Left kidney (tissue), 8 donors: ENCODE measurements around the gene CAMLG. TPM values are rescaled to one million over a fixed set of nuclear protein-coding genes. Genes with fewer than 3 reads are reported as not detected.
"Not testable (repeated sequence)": the region's sequence is repeated elsewhere in the genome, so short reads cannot be mapped to it uniquely, and the experiment has no call there.

Source experiments
- DNase-seq: peaks from one replicate; pipeline ENCODE4 v3.0.0-alpha.2; 2013
- long read RNA-seq, 8 donors: transcript quantifications; one replicate each; lab custom pipeline, GENCODE V29; 2026
- polyA plus RNA-seq: library from polyadenylated mRNA; unstranded; fragments of 120-200 nt; gene quantifications from one replicate; pipeline ENCODE4 v1.2.1, GENCODE V29; 2013; ENCODE audit not compliant: insufficient read length

The CAMLG gene
- polyA plus RNA-seq, result 64.7 TPM
- long read RNA-seq, donor 1, transcript CAMLG-202 (3 exons, 895 nt), result minor isoform, 5 of 83 reads
- long read RNA-seq, donor 1, transcript CAMLG-201 (4 exons, 2,221 nt), result major isoform, 15 of 83 reads
- long read RNA-seq, donor 1, partial matches to known transcripts, result 63 of 83 reads
- long read RNA-seq, donor 1, other reads (novel, unspliced or antisense), result 0 of 83 reads
- long read RNA-seq, donor 2, transcript CAMLG-202 (3 exons, 895 nt), result minor isoform, 12 of 56 reads
- long read RNA-seq, donor 2, transcript CAMLG-201 (4 exons, 2,221 nt), result major isoform, 26 of 56 reads
- long read RNA-seq, donor 2, partial matches to known transcripts, result 11 of 56 reads
- long read RNA-seq, donor 2, other reads (novel, unspliced or antisense), result 7 of 56 reads
- long read RNA-seq, donor 3, transcript CAMLG-201 (4 exons, 2,221 nt), result major isoform, 23 of 41 reads
- long read RNA-seq, donor 3, partial matches to known transcripts, result 15 of 41 reads
- long read RNA-seq, donor 3, other reads (novel, unspliced or antisense), result 0 of 41 reads
- long read RNA-seq, donor 4, partial matches to known transcripts, result 0 of 4 reads
- long read RNA-seq, donor 4, other reads (novel, unspliced or antisense), result 0 of 4 reads
- long read RNA-seq, donor 5, transcript CAMLG-201 (4 exons, 2,221 nt), result major isoform, 33 of 118 reads
- long read RNA-seq, donor 5, transcript CAMLG-202 (3 exons, 895 nt), result minor isoform, 11 of 118 reads
- long read RNA-seq, donor 5, partial matches to known transcripts, result 64 of 118 reads
- long read RNA-seq, donor 5, other reads (novel, unspliced or antisense), result 10 of 118 reads
- long read RNA-seq, donor 6, transcript CAMLG-202 (3 exons, 895 nt), result minor isoform, 11 of 86 reads
- long read RNA-seq, donor 6, transcript CAMLG-201 (4 exons, 2,221 nt), result major isoform, 14 of 86 reads
- long read RNA-seq, donor 6, partial matches to known transcripts, result 52 of 86 reads
- long read RNA-seq, donor 6, other reads (novel, unspliced or antisense), result 9 of 86 reads
- long read RNA-seq, donor 7, transcript CAMLG-202 (3 exons, 895 nt), result minor isoform, 9 of 71 reads
- long read RNA-seq, donor 7, transcript CAMLG-201 (4 exons, 2,221 nt), result major isoform, 19 of 71 reads
- long read RNA-seq, donor 7, partial matches to known transcripts, result 33 of 71 reads
- long read RNA-seq, donor 7, other reads (novel, unspliced or antisense), result 10 of 71 reads
- long read RNA-seq, donor 8, transcript CAMLG-201 (4 exons, 2,221 nt), result major isoform, 7 of 23 reads
- long read RNA-seq, donor 8, partial matches to known transcripts, result 14 of 23 reads
- long read RNA-seq, donor 8, other reads (novel, unspliced or antisense), result 0 of 23 reads

DNA sequence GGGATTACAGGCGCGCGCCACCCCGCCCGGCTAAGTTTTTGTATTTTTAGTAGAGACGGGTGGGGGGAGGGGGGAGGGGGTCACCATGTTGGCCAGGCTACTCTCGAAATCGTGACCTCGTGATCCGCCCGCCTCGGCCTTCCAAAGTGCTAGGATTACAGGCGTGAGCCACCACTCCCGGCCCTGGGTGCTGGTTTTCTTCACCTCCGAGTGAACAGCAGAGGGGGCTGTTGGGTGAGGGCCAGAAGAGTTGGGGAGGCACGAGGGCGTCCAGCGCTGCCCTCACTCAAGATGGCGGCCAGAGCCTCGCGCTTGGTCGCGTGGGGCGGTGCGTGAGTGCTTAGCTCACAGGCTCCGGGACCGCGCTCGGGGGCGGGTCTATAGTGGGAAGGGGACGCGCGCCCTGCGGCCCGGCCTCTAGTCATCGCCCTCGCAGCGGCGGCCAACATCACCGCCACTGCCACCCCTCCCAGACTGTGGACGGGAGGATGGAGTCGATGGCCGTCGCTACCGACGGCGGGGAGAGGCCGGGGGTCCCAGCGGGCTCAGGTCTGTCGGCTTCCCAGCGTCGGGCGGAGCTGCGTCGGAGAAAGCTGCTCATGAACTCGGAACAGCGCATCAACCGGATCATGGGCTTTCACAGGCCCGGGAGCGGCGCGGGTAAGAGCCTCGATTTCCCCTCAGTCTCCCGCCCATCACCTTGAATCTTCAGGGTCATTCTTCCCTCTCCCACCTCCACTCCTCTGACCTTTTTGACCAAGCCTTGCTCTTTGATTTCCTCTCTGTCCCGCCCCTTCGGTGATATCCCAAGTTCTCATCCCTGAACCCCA is at the start of gene CAMLG:
CAMLG (plus strand) TSS at position 416 of the 830 bp plus-strand sequence; CDS start at position 489, 73 bp downstream.
- peak; percentile 99 for DNase-seq

DNA sequence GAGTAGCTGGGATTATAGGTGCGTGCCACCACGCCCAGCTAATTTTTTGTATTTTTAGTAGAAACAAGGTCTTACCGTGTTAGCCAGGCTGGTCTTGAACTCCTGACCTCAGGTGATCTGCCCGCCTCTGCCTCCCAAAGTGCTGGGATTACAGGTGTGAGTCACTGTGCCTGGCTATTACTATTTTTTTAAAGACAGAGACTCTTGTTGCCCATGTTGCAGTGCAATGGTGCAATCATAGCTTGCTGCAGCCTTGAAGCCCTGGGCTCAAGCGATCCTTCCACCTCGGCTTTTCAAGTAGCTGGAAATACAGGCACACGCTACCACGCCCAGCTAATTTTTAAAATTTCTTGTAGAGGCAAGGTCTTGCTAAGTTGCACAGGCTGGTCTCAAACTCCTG is 48.2 kb upstream of the CAMLG start:
- DNase-seq, result not testable (repeated sequence)

DNA sequence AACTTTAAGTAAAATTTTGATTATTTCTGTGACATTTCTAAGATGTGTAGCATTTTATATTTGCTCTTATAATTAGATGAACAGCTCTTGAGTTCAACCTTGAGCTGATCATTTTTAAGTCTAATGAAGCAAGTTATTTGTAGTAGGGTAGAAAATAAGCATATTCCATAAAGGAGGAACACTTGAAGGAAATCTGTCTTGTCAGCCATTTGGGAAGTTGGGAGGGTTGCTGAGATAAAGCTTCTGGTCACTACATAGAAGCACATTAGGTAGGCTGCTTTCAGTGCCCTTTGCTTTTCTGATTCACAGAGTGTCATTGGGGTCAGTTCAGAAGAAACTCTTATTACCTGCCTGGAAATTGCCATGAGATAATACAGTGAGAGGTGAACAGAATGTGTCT is 45.6 kb upstream of the CAMLG start:
- DNase-seq, result no peak

DNA sequence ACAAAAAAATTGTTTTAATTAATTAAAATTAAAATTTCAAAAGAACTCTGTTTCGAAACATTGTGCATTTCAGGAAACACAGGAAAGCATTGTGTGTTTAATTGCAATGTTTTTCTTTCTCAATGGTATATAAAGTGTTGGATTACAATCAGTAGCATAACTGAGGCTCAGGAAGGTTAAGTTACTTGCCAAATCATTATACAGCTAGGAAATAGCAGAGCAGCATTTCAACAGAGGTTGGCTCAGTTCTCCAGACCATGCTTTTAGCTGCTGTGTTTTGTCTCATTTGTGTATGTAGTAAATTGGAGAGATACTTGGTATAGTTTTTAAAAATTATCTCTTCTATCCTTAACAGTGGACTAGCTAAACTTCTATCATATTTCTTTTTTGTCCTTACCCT is 30.0 kb upstream of the CAMLG start:
- DNase-seq, result no peak

DNA sequence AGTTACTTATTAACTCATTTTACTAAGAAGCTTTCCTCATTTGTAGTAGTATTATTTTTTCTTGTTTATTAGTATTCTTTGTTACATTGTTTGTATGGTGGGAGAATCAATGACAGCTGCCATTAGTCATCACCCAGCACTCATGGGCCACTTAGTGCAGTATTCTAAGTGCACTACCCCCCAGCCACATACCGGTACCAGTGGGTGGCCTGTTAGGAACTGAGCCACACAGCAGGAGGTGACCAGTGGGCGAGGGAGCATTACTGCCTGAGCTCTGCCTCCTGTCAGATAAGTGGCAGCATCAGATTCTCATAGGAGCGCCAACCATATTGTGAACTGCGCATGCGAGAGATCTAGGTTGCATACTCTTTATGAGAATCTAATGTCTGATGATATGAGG is 24.2 kb upstream of the CAMLG start:
- no peak for DNase-seq

DNA sequence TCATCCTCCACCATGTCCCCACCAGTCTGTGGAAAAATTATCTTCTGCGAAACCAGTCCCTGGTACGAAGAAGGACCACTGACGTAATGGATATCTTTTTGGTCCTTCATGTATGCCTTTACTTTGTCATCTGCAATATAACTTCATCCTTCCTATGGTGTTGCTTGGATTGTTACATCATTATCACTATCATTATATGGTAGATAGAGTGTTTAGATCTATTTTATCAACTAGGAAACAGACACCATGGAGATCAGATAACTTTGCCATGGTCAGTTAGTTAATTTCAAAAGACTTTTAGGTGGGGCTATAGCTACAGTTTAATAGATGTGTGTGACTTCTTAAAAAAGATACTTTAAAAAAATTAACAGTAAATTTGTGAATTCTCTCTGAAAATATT is 23.8 kb upstream of the CAMLG start:
- no peak for DNase-seq

DNA sequence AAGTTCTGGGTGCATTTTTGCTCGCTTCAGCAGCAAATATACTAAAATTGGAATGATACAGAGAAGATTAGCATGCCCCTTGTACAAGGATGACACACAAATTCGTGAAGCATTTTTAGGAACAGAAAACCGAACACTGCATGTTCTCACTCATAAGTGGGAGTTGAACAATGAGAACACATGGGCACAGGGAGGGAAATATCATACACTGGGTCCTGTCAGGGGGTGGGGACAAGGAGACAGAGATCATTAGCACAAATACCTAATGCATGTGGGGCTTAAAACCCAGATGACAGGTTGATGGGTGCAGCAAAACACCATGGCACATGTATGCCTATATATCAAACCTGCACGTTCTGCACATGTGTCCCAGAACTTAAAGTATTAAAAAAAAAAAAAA is 22.9 kb upstream of the CAMLG start:
- not testable (repeated sequence) for DNase-seq

DNA sequence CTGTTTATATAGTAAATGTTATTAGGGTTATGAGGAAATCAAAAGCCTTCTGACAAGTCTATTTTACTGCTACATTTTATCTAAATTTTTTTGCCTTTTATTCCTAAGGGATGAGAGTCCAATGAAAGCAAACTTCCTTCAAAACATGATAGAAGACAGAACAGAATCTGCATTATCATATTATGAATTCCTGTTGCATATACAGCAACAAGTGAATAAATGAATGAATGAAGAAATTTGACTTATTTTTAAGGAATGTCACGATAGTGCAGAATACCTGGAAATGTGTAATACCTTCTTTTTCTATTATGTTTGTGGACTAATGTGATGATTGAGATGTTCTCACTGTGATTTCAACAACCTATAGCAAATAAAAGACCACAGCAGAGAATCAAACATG is 13.5 kb upstream of the CAMLG start:
- no peak for DNase-seq

DNA sequence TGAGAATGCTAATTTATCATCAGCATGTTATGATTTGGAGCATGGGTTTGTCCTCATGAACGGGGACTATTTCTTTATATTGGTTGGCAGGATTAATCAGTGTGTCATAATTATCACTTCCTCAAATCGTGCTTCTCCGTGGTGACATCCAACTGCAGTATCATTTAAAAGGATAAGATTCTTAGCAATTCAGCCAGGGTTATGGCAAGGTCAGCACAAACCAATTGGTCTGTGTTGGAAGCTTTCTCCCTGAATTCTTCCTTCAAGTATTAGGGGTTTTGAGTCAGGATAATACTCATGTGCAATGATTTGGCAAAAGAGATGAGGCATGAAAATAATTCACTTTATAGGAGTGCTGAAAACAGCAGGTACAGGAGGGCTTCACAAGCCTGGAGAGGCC is 5.5 kb upstream of the CAMLG start:
- DNase-seq, result no peak

DNA sequence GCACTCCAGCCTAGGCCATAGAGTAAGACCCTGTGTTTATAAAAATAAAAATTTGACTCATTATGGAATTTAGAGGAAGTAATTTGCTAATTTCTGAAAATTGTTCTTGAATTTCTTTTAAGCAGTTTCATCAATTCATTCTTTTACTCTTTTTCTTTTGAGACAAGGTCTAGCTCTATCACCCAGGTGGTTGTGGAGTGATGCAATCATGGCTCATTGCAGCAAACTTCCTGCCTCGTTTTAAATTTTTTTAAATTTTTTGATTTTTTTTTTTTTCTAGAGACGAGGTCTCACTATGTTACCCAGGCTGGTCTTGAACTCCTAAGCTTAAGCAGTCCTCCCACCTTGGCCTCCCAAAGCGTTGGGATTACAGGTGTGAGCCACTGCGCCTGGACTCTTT is 3.1 kb upstream of the CAMLG start:
- DNase-seq, result no peak

DNA sequence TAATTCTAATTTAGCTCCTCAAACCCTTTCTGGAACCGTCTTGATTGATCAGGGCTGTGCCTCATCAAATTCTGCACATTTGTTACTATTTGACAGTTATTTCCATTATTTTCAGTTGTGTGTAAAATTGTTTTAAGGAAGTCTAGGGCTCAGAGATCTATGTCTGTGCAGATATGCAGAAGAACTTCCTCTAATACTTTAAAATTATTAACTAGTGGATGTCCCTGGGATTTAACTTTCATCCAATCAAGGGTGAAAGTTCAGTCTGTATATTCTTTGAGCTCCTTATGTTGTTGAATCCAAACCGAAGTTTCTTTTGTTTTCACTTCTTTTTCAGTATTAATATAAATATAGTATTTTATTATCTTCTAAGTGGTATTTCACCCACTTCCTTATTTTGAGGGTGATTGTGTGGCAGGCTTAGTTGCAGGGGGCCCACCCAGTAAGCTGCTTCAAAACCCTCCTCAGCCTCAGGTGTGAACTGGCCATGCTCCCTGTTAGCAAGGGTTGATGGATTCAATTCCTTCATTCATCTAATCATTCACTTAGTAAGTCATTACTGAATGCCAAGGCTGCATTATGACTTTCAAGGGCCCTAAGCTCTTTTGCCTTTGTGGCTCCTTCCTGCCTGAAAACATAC is 2.1 kb upstream of the CAMLG start:
- DNase-seq, result no peak

DNA sequence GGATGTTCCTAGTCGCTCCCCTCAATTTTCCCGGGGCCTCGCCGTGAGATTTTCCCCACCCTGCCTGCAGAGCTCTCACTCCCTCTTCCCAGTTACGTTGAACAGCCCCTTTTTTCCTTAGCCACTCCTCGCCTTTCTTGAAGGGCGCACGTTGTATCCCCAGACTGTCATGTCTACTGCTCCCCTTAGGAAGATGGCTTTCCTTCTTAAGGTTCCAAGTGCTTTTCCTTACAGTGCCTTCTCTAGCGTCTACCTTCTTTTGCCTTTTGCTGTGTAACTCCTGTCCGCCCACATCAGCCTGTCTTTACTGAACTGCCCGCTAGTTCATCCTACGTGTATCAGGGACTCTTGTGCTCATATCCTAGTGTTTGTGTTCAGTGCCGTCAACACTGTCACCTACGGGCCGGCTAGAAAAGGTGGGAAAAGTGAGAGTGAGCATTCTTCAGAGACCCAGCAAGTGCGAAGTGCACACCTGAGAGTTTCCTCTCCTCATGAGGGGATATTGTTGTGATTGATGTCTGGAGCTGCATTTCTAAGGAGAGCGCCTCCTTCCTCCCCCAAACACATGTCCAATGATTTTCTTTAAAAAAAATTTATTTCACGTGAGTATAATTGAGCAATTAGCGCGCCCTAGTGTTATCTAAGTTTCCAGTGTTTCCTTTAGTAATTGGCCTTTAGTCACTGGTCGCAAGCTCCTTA is 764 bp downstream of the CAMLG start:
- peak; percentile 47 for DNase-seq

DNA sequence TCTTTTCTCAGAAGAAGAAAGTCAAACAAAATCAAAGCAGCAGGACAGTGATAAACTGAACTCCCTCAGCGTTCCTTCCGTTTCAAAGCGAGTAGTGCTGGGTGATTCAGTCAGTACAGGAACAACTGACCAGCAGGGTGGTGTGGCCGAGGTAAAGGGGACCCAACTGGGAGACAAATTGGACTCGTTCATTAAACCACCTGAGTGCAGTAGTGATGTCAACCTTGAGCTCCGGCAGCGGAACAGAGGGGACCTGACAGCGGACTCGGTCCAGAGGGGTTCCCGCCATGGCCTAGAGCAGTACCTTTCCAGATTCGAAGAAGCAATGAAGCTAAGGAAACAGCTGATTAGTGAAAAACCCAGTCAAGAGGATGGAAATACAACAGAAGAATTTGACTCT is 2.7 kb downstream of the CAMLG start:
- DNase-seq, result no peak

DNA sequence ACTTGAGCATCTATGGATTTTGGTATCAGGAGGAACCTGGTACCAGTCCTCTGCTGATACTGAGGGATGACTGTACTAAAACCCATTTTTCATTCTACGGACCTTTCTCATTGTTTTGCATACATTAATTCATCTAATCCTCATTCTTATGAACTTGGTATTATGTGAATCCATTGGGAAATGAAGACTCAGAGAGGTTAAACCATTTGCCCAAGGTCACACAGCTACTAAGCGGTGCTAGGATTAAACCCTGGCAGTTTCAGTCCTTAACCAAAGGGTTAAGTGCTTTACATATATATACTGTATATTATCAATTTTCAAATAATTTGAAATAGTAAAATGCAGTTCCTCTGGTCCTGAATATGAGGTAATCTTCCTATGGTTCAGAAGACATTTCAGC is 3.8 kb downstream of the CAMLG start:
- DNase-seq, result no peak

DNA sequence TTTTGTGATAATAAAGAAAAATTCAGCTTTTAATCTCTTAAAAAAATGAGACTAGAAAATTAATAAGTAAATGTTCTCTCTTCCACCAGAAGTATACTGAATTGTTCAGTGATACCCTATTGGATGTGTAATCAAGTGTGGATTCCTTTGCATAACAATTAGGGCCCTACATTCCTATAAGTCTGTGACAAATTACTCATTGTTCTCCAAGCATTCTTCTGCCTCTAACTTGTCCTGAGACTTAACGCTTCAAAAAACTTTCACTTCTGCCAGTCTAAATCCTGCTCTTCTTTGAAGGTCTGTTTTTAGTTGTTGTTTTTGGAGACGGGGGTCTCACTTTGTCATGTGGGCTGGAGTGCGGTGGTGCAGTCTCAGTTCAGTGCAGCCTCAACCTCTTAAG is 11.1 kb downstream of the CAMLG start:
- DNase-seq, result no peak

DNA sequence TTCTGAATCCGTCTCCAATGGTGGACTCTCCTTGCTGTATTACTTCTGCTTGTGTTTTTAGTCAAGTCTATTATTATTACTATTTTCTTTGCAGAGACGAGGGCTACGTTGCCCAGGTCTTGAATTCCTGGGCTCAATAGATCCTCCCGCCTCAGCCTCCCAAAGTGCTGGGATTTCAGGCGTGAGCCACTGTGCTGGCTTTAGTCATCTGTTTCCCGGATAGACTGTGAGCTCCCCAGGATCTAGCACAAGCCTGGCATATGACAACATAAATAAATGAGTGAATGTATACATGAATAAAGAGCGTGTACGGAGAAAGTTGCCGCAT is 19.8 kb downstream of the CAMLG start:
- DNase-seq, result no peak

DNA sequence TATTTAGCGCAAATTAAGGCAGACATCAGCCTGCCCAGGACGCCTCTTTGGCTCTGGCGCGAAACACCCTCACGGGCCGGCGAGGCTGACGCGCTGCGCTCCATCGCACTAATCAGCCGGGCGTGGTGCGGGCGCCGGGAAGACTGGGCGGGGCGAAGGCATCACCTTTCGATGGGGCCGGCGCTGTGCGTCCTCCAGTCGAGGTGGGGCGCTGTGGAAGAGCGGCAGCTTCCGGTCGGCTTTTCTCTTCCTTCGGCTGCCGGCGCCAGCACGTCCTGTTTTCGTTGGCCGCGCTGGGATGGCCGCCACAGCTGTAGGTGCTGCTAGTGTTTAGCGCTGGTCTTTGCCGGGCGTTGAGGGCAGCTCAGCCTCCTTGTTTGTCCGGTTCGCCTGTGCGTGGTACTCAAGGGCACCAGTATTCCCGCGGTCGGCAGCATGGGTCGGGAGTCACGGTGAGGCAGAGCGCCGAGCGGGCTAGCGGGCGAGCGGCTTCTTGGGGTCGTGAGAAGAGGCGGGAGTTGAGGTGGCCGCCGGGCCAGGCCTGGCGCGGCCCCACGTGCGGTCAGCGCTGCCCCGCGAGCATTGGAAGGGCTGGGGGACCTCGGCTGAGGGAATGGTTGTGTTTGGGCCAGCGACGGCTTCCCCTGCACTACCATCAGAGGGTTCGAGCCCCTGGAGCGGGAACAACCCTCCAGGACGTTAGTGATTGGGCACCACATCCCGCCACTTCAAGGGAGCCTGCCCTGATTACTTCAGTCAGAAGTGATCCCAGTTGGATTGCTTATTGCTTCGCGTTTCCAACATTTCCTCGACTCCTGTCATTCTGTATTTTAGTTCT is 20.4 kb downstream of the CAMLG start, which contains the start of gene DDX46:
DDX46 (plus strand) TSS at position 276 of the 838 bp plus-strand sequence; CDS start at position 436, 160 bp downstream.
- DNase-seq, result peak; percentile 94

DNA sequence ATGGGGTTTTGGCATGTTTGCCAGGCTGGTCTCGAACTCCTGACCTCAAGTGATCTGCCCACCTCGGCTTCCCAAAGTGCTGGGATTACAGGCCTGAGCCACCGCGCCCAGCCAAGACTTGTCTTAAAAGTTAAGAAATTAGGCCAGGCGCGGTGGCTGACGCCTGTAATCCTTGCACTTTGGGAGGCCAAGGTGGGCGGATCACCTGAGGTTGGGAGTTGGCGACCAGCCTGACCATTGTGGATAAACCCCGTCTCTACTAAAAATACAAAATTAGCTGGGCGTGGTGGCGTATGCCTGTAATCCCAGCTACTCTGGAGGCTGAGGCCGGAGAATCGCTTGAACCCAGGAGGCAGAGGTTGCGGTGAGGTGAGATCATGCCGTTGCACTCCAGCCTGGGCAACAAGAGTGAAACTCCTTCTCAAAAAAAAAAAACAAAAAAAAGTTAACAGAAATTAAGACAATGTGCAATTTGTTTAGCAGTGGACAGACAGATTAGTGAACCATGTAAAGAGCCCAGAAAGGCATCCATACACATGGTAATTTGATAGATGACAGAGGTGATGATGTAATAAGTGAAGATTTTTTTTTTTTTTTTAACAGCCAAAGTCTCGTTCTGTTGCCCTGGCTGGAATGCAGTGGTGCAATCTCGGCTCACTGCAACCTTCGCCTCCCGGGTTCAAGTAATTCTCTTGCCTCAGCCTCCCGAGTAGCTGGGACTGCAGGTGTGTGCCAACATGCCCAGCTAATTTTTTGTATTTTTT is 29.4 kb downstream of the CAMLG start:
- not testable (repeated sequence) for DNase-seq
